GM18873 (cell line): Measurements from ENCODE around the gene CDC37L1.

Experiments
- ATAC-seq: cut with Tn5 transposase; IDR thresholded peaks from one replicate; pipeline ENCODE4 v1.9.1; 2021; ENCODE audit warnings: mild to moderate bottlenecking, moderate library complexity, moderate number of reproducible peaks; ENCODE audit not compliant: unreplicated experiment, low FRiP score

The CDC37L1 gene

DNA sequence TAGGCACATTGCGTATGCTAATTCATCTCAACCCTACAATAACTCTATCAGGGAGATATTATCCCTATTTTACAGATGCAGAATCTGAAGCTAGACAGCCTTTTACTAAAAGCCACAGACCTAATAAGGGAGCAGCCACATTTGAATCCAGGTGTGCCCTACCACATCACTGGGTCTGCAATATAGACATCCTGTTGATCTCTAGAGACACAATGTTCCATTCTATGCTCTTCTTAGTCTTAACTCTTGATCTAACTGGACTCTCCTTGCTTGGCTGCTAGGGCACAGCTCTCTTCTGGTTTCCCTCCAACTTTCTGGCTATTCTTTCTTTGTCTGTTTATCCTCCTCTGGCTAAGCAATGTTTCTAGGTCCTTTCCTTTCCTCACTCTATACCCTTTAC is 11.7 kb upstream of the CDC37L1 start:
- ATAC-seq: no peak

DNA sequence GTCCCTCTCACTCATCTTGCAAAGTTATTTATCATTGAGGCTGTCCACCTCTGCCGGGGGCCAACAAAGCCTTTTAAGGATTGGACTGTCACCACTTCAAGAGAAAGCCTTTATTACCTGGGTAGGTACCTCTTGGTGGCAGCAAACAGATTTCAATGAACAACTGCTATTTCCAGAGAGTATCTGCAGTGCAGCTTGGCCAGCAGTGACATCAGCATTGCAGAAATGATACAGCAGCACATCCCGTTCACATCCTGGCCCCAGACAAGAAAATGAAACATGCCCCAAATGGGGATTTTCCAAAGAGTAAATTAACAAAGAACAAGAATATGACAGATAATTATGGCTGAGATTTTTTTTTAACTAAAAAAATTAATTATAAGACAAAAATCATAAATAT is 10.8 kb upstream of the CDC37L1 start:
- ATAC-seq: no peak

DNA sequence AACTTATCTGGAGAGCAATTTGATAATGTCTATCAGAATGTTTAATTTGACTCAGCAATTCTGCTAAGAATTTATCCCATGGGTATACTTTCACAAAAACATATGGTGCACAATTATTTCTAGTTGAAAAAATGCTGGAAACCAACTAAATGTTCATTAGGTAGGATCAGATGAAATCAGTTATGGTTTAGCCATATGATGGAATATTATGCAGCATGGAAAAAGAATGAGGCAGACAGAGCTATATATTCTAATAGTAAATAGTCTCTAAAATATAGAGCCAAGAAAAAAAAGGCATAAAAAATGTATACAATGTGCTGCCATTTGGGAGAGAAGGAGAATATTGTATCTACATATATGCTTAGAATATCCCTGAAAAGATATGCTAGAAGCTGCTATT is 9.5 kb upstream of the CDC37L1 start:
- no peak for ATAC-seq

DNA sequence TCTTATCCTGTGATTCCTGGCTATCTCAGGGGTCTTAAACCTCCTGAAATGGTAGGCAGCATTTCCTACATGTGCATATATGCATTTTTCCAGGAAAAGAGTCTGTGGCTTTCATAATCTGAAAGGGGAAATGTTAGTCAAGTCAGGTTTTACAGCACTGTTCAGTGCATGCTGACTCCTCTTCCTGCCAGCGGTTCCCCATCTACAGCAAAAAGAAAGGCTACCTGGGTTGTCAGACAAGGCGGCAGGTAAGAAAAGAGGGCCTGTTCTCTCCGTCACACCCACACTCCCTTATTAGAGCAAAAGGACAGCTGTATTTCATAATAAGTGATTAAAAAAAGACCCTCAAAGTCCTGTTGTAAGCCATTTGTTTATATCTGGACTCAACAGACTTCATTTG is 8.8 kb upstream of the CDC37L1 start:
- no peak for ATAC-seq

DNA sequence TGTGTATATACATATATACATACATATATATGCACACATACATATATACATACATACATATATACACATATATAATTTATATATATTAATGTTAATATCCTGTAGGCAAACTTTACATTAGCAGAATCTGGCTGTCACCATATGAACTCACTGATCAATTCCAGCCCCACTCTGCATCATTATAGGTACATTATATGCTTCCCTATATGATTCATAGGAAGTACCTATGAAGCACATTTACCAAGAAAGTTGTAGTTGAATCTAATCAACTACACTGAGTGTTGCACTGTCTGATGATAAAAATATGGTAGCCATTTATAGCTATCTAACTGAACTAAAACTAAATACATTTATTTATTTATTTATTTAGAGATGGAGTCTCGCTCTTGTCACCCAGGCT is 7.6 kb upstream of the CDC37L1 start:
- ATAC-seq: no peak

DNA sequence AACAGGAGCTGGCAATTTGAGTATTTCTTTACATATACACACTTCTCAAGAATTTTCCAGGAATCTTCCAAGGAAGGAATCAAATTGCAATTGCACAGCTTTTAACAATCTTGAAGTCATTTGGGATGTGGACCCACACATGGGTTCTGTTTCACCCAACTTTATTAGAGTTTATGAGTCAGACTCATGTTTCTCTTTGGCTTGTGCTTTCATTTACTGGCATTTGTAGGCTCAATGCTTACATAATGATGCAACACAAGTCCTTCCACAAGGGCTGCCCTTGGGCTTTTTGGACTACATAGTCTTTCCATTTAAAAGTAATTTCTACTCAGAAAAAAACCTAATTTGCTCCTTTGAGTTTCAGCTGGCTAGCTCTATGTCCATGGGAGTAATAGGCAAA is 4.6 kb upstream of the CDC37L1 start:
- no peak for ATAC-seq

DNA sequence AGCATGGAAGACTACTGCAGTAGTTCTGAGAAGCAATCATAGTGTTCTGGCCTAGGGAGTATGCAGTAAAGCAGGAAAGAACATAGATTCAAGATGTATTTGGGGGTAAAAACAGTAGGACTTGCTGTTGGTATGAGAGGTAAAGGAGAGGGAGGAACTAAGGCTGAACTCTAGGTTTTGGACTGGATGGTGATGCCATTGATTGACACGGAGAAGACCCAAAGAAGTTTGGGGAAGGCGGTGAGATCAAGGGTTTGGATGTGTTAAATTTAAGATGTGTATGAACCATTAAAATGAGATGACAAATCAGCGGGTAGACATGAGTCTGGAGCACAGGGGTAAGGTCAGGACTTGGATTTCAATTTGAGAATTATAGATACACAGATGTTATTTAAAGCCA is 2.0 kb upstream of the CDC37L1 start:
- ATAC-seq: no peak

DNA sequence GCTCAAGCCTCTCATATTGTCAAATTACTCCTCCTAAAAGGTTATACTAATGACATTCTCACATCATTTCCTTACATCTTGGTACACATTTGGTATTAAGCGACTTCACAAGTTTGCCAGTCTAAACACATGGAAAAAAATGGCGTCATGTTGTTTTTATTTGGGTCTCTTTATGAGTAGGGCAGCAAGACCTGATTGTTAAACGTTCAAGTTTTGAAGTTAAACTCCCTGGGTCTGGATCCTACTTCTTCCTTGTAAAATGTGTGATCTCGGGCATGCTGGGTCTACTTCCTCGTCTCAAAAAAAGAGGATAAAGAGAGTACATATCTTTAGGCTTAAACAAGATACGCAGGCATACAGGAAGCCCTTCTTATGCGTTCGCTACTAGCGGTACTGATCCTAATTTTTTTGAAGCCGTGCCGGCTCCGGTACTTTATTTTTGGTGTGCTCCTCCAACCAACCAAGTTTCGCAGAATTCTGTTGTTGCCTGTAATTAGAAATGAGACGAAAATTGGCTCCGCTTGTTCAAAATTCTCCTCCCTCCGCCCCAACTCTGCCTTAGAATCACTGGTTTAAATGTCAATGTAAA is 596 bp upstream of the CDC37L1 start:
- ATAC-seq: peak; percentile 6

DNA sequence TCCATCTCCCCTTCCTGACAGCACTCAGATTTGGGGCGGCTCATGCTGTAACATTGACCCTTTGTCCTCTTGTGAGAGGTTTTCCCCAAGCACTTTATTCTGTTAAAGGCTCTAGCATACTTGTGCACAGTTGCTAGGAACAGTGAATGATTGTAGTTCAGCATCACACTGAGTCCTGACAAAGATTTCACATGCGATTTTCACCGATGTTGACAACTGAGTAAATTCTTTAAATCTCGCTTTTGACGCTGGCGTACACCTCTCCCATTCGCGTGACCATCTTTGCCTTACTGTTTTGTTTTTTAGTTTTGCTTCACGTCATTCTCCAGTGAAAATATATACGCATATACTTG is 780 bp downstream of the CDC37L1 start:
- no peak for ATAC-seq

DNA sequence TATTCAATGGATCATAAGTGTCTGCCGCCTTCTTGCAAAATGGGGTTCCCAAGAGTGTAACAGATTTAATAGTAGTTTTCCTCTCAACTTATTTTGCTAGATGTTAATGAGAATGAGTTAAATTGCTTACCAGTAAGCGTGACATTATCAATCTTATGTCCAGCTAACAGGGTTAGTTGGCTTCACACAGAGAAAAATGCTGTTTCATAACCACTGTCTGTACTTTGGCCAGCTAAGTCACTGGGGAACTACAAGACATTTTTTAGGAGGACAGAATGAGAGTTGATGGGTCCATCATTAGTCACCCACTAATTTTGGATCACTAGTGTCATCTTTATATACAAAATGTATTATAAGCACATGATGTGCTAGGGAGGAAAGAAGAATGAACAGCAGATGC is 1.4 kb downstream of the CDC37L1 start:
- ATAC-seq: no peak

DNA sequence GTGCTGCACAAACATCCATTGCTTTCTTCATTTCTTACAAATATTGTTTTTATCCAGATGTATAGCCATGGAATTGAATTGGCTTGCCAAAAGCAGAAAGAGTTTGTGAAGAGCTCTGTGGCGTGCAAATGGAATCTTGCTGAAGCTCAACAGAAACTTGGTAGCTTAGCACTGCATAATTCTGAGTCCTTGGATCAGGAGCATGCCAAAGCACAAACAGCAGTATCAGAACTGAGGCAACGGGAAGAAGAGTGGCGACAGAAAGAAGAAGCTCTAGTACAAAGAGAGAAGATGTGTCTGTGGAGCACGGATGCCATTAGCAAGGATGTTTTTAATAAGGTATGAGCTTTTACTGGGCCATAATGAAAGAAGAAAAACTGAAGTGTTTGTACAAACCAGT is 5.5 kb downstream of the CDC37L1 start:
- ATAC-seq: no peak

DNA sequence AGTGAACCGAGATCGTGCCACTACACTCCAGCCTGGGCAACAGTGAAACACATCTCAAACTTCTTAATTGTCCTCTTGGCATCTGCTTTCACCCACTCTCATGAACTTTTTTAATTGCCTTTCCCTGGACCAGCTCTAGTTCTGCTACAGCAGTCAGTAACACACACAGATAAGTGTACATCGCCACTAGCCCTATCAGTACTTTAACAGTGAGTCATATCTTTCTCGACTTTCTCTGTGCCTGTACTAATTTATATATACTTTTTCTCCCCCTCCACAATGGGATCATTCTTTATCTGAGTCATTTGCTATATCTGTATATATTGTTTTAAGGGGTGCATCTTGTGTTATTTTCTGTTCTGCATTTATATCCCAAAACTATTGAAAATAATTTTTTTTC is 6.7 kb downstream of the CDC37L1 start:
- no peak for ATAC-seq

DNA sequence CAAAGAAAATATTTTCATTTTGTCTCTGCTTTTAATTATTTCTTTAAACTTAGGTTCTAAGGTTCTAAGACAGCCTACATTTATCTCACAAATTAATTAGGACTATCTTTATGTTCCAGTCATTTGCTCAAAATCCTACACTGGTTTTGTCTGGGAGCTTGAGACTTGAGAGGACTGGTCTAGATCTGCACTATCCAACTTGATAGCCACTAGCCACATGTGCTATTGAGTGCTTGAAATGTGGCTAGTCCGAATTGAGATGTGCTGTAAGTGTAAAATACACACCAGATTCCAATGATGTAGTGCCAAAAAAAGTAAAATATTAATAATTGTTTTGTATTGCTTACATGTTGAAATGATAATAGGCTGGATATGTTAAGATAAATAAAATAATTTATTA is 7.2 kb downstream of the CDC37L1 start:
- ATAC-seq: no peak

DNA sequence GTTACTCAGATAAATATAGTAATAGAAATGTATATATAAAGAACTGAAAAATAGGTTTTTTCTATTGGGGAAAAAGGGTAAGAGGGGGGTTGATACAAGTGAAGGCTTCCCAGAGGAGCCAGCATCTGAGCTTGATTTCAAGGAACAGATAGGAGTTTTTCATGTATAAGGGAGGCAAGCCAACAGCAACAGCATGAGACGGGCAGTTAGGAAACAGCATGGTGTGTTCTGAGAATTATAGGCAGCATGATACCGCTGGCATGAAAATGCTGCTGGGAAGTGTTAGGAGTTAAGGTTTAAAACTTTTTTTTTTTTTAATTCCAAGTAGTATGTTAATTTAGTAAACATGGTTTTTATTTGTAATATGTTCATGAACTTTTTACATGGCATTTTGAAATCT is 9.7 kb downstream of the CDC37L1 start:
- no peak for ATAC-seq

DNA sequence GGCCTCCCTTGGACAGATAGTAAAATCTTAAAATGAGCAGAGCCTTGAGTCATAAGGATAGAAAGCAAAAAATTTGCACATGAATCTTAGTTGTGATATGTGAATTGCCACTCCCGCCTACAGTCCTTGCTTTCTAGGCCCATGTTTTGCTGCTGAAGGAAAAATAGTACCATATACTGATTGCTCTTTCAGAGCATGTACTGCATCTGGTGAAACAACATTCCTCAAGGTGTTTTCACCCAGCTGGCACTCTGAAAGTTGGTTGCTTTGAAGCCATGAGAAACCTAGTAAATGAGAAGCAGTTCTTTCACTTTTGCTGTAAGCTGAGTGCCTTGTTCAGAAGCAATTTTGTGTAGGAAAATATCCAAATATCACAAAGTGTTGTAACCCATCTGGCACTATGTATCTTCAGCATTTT is 10.3 kb downstream of the CDC37L1 start:
- ATAC-seq: peak; percentile 54

DNA sequence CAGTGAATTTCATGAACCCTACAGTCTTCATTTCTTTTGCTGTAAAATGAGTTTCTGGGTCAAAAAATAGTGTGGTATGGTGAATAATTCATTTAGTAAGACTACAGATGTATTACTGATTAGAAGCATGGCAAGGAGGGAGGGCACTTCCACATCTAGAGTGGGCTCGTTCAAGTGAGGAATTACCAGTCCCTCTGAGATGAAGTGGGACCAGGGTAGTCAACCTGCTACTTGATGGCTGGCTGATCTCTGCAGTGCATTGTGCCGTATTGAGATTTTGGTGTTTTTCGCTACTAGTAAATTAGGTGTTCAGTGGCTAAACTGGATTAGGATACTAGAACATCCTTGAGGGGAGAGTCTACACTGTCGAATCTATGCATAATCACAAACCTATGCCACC is 10.8 kb downstream of the CDC37L1 start:
- peak; percentile 37 for ATAC-seq

DNA sequence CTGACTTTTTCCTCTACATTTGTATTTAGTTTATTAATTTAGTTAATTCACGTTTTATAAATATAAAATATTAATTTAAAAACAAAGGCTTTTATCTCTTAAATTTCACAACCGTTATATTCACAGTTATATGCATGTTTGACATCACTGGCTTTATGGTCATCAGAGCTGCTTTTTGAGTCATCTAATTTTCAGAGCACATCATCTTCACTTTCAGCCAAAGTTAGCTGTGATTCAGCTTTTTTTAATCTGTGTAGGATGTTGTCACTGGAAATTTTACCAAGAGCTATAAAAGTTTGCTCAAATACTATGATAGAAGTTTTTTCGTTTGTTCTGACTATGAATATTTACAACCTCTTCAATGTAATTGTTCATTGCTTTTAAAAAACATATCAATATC is 12.4 kb downstream of the CDC37L1 start:
- no peak for ATAC-seq

DNA sequence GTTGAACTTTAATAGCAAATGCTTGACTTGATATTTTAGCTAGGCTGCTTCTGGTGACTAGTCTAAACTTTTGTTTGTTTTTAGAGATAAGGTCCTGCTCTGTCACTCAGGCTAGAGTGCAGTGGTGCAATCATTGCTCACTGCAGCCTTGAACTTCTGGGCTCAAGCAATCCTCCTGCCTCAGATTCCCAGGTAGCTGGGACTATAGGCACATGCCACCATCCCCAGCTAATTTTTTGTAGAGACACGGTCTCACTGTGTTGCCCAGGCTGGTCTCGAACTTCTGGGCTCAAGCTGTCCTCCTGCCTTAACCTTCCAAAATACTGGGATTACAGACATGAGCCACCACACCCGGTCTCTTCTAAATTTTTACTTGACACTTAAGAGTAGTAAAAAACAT is 20.7 kb downstream of the CDC37L1 start:
- ATAC-seq: no peak

DNA sequence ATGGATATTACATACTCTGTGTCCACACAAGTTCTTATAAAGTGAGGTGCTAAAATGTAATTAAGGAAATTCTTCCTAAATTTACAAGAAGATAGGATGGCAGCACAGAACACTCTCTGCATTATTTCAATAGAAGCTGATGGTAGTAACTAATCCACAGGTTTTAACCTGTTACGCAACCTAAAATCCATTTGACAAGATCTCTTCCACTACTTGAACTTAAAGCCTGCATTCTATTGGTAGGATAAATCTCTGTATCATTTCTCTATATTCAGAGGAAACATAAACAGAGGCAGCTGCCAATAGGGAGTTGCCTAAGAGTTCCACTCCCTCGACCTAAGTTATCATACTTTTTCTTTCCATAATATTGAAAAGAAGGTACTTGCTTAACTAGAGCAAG is 21.6 kb downstream of the CDC37L1 start:
- no peak for ATAC-seq

DNA sequence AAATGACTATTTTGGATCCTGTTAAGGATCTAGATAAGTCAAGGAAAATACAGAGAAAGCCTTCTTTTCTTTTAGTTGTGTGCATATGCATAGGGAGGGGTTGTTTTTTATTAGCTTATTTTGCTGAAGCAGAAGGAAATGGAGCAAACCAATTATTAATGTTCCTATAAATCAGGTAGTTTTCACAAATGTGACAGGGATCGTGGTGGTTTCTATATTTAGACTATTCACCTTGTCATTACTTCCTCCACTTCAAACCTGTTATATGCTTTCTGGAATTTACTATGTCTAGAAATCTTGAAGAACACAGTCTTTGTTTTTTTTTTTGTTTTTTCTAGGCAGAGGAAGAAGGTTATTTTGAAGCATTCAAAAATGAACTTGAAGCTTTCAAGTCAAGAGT is 22.2 kb downstream of the CDC37L1 start:
- no peak for ATAC-seq

DNA sequence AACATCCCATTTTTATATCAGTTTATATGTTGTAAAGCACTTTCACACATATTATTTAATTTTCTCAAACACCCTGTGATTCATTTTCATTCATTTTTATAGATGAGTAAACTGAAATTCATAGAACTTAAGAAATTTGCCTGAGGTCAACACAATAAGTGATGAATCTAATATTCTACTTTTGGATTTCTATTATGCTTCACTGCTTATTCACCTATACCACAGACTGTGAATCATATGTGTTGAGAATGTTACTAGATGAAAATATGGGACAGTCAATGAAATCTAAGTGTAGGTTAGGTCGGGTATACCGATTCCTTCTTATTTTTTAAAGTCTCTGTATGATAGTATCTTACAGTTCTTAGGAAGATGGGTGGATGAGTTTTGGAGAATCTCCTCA is 24.8 kb downstream of the CDC37L1 start:
- ATAC-seq: no peak

DNA sequence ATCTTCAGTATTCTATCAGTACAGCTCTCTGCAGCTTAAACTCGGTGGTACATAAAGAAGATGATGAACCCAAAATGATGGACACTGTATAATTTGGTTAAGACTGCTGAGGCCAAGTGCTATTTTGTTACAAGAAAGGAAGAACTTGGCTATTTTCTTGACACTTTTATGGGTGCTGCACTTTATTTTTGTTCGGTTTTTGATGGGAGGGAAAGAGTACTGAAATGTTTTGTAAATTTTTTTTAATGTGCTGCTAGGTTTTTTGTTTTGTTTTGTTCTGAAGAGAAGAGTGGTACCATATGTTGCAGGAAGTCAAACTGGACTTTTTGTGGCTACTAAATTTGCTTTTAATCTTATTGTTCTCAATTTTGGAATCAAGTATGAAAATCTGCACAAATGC is 26.7 kb downstream of the CDC37L1 start:
- ATAC-seq: no peak

DNA sequence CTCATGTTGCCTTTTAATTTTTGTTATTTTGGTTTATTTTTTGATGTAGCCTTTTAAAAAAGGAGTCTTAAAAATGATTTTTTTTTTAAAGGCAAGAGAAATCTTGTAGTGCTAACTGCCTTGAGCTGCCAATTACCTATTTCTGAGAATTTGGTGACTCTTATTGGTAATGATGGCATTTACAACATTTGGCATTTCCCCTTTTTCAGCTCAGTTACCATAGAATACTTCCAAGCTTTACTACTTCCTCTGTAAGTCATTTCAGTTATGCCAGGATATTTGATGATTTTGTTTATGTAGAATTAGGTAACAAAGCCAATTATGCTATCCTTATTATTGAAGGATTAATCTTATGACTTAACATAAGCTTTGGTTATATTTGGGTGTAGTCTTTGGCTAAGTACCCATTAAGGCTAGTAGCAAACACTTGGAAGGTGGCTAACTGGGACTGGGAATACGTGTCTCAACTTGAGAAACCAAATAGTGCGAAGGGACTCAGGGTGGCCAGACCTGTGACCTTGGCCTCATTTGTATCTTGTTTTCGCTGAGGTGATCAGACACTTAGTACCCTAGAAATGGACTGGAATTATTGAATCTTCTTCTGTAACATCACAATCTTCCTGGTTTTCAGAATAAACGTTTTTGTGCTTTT is 27.7 kb downstream of the CDC37L1 start:
- no peak for ATAC-seq
